Ascending aorta (tissue), 2 donors: ENCODE data around the gene KDM6B. TPM values are rescaled to one million over a fixed set of nuclear protein-coding genes. Genes with fewer than 3 reads are reported as not detected.

Source experiments
- DNase-seq, 2 donors: peaks; one replicate each; pipeline ENCODE4 v3.0.0-alpha.2; 2019; ENCODE audit warnings: low spot score in 2 of 2
- H3K27ac ChIP-seq, 2 donors: fragments of 200-600 bp; sonication (generic); one replicate each; pipeline ENCODE4 v1.5.1; 2016 to 2017; ENCODE audit warnings: mild to moderate bottlenecking in 1 of 2
- H3K27me3 ChIP-seq: fragments of 200-600 bp; sonication (generic); one replicate; pipeline ENCODE4 v1.5.1; 2017
- H3K36me3 ChIP-seq, 2 donors: fragments of 200-600 bp; sonication (generic); one replicate each; pipeline ENCODE4 v1.5.1; 2016
- H3K4me1 ChIP-seq, 2 donors: fragments of 200-600 bp; sonication (generic); one replicate each; pipeline ENCODE4 v1.5.1; 2016 to 2017; ENCODE audit warnings: mild to moderate bottlenecking in 1 of 2
- H3K4me3 ChIP-seq, 2 donors: fragments of 200-600 bp; sonication (generic); one replicate each; pipeline ENCODE4 v1.5.1; 2016 to 2017; ENCODE audit warnings: mild to moderate bottlenecking in 1 of 2
- H3K9me3 ChIP-seq, 2 donors: fragments of 200-600 bp; sonication (generic); one replicate each; pipeline ENCODE4 v1.5.1; 2016
- intact Hi-C: fragments of 100-400 bp; cut with DNase I; formaldehyde crosslinking; loops from one replicate; pipeline ENCODE4 v1.15.1; 2023
- total RNA-seq: library from RNA; depleted of rRNA; stranded (reverse); fragments of >200 nt; gene quantifications from one replicate; pipeline ENCODE4 v1.1.0, GENCODE V29; 2016
- TF ChIP-seq, protein P1 (sequence below), 3 experiments: fragments of 200-600 bp in 2 of 3; fragments of 450-650 bp in 1 of 3; sonication (generic) in 2 of 3; IDR thresholded peaks; one replicate each; pipeline ENCODE4 v1.5.1; 2016 to 2019; ENCODE audit warnings: antibody characterized with exemption in 3 of 3, mild to moderate bottlenecking in 1 of 3, moderate library complexity in 1 of 3

Gene KDM6B
- total RNA-seq, 1 donor from 2014 or later, result 20.0 TPM

GRCh38 chr17:7839876-7840261, 5.9 kb downstream of the KDM6B start:
- Histone ChIP-seq H3K27me3 (no peaks in the 10 kb centered on the region), H3K4me1 (peaks cover 8 to 34% of the 10 kb centered on the region in 2 donors), H3K36me3 (no peaks in the 10 kb centered on the region), H3K9me3 (no peaks in the 10 kb centered on the region), H3K4me3 (no peak overlapping the region), H3K27ac (peak overlapping the region in 1 of 2 donors; percentile 56)
- peak in 1 of 2 donors; percentile 42 for DNase-seq
- TF ChIP-seq, protein P1, sequence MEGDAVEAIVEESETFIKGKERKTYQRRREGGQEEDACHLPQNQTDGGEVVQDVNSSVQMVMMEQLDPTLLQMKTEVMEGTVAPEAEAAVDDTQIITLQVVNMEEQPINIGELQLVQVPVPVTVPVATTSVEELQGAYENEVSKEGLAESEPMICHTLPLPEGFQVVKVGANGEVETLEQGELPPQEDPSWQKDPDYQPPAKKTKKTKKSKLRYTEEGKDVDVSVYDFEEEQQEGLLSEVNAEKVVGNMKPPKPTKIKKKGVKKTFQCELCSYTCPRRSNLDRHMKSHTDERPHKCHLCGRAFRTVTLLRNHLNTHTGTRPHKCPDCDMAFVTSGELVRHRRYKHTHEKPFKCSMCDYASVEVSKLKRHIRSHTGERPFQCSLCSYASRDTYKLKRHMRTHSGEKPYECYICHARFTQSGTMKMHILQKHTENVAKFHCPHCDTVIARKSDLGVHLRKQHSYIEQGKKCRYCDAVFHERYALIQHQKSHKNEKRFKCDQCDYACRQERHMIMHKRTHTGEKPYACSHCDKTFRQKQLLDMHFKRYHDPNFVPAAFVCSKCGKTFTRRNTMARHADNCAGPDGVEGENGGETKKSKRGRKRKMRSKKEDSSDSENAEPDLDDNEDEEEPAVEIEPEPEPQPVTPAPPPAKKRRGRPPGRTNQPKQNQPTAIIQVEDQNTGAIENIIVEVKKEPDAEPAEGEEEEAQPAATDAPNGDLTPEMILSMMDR (IDR thresholded peaks at IDR 0.05), result no peak
- intact Hi-C loops, result loop anchor here (5.0 to 10.0 kb wide), 7 partner anchors 225 to 825 kb away; partner anchors contain the start of genes ACADVL, DLG4, FXR2 and KCTD11

DNA sequence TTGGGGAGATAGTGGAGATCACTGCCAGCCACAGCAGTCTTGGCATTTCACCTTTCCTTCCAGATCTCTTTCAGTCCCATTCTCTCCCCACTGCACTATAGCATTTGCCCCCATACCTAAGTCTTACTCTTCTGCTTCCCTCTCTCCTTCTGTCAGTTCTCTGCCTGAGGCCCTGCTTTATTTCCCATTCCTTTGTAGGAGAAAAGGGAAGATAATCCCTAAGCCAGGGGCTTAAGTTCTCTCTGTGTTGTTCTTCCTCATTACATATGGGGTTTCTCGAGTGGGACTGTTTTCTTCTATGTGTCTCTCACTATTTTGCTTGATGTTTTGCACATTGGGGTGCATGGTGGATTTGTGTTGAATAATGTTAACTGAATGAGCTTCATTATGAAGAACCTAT, 6.4 kb downstream of the KDM6B start:
- H3K27ac ChIP-seq, result peak overlapping the region; percentile 97 to 99
- intact Hi-C loops, result loop anchor here (5.0 to 10.0 kb wide), 5 partner anchors 226 to 826 kb away; partner anchors contain the start of genes FXR2, KCTD11, PHF23 and RNASEK
- TF ChIP-seq, protein P1 (IDR thresholded peaks at IDR 0.05), result no peak

DNA sequence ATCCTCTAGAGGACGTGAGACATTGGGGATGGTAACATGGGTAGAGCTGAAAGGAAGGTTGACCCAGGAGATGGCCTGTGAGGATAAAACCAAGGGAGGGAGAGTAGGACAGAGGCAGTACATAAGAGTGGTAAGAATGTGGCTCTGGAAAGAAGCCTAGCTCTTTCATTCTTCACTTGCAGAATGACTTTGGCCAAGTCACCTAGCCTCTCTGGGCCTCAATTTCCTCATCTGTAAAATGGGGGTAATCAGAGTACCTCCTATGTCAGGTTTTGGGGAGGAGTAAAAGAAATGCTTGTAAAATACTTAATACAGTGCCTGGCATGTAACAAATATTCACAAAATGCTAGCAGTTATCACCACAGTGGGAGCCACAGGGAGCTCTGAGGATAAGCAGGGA, 6.9 kb downstream of the KDM6B start:
- Histone ChIP-seq H3K9me3 (no peaks in the 10 kb centered on the region), H3K4me1 (peaks cover 14 to 42% of the 10 kb centered on the region in 2 donors), H3K4me3 (peak overlapping the region; percentile 80 to 88), H3K36me3 (peaks cover 0 to under 1% of the 10 kb centered on the region in 2 donors), H3K27me3 (no peaks in the 10 kb centered on the region), H3K27ac (peak overlapping the region; percentile 97 to 99)
- DNase-seq, result no peak
- intact Hi-C loops, result loop anchor here (5.0 to 10.0 kb wide), 5 partner anchors 226 to 826 kb away; partner anchors contain the start of genes FXR2, KCTD11, PHF23 and RNASEK
- TF ChIP-seq, protein P1 (IDR thresholded peaks at IDR 0.05), result no peak

More for the DNA sequence above, 6.4 kb downstream of the KDM6B start:
- Histone ChIP-seq H3K4me1 (peaks cover 11 to 39% of the 10 kb centered on the region in 2 donors), H3K4me3 (no peak overlapping the region), H3K27me3 (no peaks in the 10 kb centered on the region), H3K9me3 (no peaks in the 10 kb centered on the region), H3K36me3 (no peaks in the 10 kb centered on the region)
- DNase-seq, result no peak

GRCh38 chr17:7841396-7841914, 7.4 kb downstream of the KDM6B start:
- Histone ChIP-seq H3K4me1 (peaks cover 12 to 38% of the 10 kb centered on the region in 2 donors), H3K9me3 (no peaks in the 10 kb centered on the region), H3K27ac (peak overlapping the region; percentile 97 to 99), H3K4me3 (peak overlapping the region; percentile 80 to 88), H3K36me3 (peaks cover 3 to 6% of the 10 kb centered on the region in 2 donors), H3K27me3 (no peaks in the 10 kb centered on the region)
- peak; percentile 88 to 97 for DNase-seq
- TF ChIP-seq, protein P1 (IDR thresholded peaks at IDR 0.05), result peak; percentile 6 to 57 (median 21)
- intact Hi-C loops, result loop anchor here (5.0 to 10.0 kb wide), 5 partner anchors 227 to 827 kb away; partner anchors contain the start of genes FXR2, KCTD11, PHF23 and RNASEK

DNA sequence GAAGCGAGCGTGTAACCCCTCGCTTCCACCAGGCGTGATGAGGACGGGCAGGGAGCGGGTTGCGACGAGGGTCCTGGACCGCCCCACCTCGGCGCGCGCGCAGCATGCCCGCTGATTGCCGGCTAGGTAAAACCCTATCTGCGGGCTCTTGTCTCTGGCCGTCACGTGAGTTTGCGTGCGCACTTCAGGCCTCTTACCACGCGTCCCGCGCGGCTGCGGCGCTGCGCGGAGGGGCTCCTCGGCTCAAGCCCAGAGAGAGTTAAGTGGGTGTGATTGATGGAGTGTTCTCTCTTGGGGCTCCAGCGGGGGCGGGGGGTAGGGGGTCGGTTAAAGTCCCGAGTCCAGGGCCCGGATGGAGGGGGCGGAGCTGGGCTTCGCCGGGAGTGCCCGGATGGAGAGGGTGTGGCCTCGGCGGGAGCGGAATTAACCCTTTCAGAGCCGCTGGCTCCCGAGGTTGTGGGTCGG, 7.9 kb downstream of the KDM6B start:
- Histone ChIP-seq H3K27me3 (no peaks in the 10 kb centered on the region), H3K4me3 (peak overlapping the region; percentile 80 to 88), H3K4me1 (peaks cover 7 to 33% of the 10 kb centered on the region in 2 donors), H3K36me3 (peaks cover 7 to 11% of the 10 kb centered on the region in 2 donors), H3K27ac (peak overlapping the region; percentile 97 to 99), H3K9me3 (no peaks in the 10 kb centered on the region)
- TF ChIP-seq, protein P1 (IDR thresholded peaks at IDR 0.05), result peak in 1 of 3 experiments; percentile 3
- DNase-seq, result peak; percentile 64 to 94
- intact Hi-C loops, result loop anchor here (2.0 to 10.0 kb wide), 7 partner anchors 155 to 827 kb away; partner anchors contain the start of genes FXR2, KCTD11, PHF23 and RNASEK
